Suprapubic skin (tissue), 4 donors: Measurements from ENCODE around the gene FXYD3. TPM values are rescaled to one million over a fixed set of nuclear protein-coding genes. Genes with fewer than 3 reads are reported as not detected.

Experiments used
- DNase-seq, 2 donors: peaks; one replicate each; pipeline ENCODE4 v3.0.0-alpha.2; 2019; ENCODE audit warnings: low spot score in 2 of 2
- H3K27ac ChIP-seq: fragments of 200-600 bp; sonication (generic); one replicate; pipeline ENCODE4 v1.5.1; 2019
- H3K27me3 ChIP-seq: fragments of 200-600 bp; sonication (generic); one replicate; pipeline ENCODE4 v1.5.1; 2019
- H3K36me3 ChIP-seq: fragments of 200-600 bp; sonication (generic); one replicate; pipeline ENCODE4 v1.5.1; 2019
- H3K4me1 ChIP-seq: fragments of 200-600 bp; sonication (generic); one replicate; pipeline ENCODE4 v1.5.1; 2019
- H3K4me3 ChIP-seq: fragments of 200-600 bp; sonication (generic); one replicate; pipeline ENCODE4 v1.5.1; 2019; ENCODE audit warnings: mild to moderate bottlenecking
- H3K9me3 ChIP-seq: fragments of 200-600 bp; sonication (generic); one replicate; pipeline ENCODE4 v1.5.1; 2019
- CTCF ChIP-seq, 2 donors: fragments of 200-600 bp in 1 of 2; fragments of 450-650 bp in 1 of 2; sonication (generic) in 1 of 2; IDR thresholded peaks; one replicate each; pipeline ENCODE4 v1.5.1; 2016 to 2019; ENCODE audit warnings: antibody characterized with exemption in 2 of 2, mild to moderate bottlenecking in 1 of 2, moderate library complexity in 1 of 2
- EP300 ChIP-seq: sonication (generic); formaldehyde crosslinking; IDR thresholded peaks from one replicate; pipeline ENCODE4 v1.6.1; 2017; ENCODE audit warnings: antibody characterized with exemption
- POLR2A ChIP-seq, 2 donors: fragments of 450-650 bp; IDR thresholded peaks; one replicate each; pipeline ENCODE4 v1.6.1; 2017; ENCODE audit warnings: antibody characterized with exemption in 2 of 2, mild to moderate bottlenecking in 2 of 2, moderate library complexity in 2 of 2
- POLR2AphosphoS5 ChIP-seq, 3 donors: sonication (generic); formaldehyde crosslinking; IDR thresholded peaks; one replicate each; pipeline ENCODE4 v1.6.1; 2017; ENCODE audit warnings: antibody characterized with exemption in 3 of 3
- WGBS: methylation state at CpG from one replicate; pipeline ENCODE4 v1.1.5; 2018; 5-methylcytosine and 5-hydroxymethylcytosine counted together
- total RNA-seq, 4 donors: library from RNA; depleted of rRNA; stranded (reverse); fragments of >200 nt; gene quantifications; one replicate each; pipeline ENCODE4 v1.1.0, GENCODE V29; 2016

The FXYD3 gene
- total RNA-seq, 4 donors from 2014 or later = 383 to 765 (median 575) TPM

- Histone ChIP-seq H3K27me3 (no peaks in the 10 kb centered on the region), H3K27ac (peak overlapping the region; percentile 79), H3K4me1 (peaks cover 40% of the 10 kb centered on the region), H3K36me3 (no peaks in the 10 kb centered on the region), H3K4me3 (no peak overlapping the region), H3K9me3 (no peaks in the 10 kb centered on the region)
- no peak for DNase-seq
- WGBS = 5% methylated on average over 3 of the region's 5 CpGs
- TF ChIP-seq POLR2AphosphoS5 (IDR thresholded peaks at IDR 0.05) = no peak
- TF ChIP-seq CTCF (IDR thresholded peaks at IDR 0.05) = no peak
- TF ChIP-seq EP300 = no peak
- TF ChIP-seq POLR2A (IDR thresholded peaks at IDR 0.05) = no peak
These were observed 8.1 kb upstream of the FXYD3 start for GRCh38 chr19:35107545-35107944.

- TF ChIP-seq CTCF (IDR thresholded peaks at IDR 0.05) = no peak
- no peak for TF ChIP-seq EP300
- TF ChIP-seq POLR2AphosphoS5 (IDR thresholded peaks at IDR 0.05) = no peak
- TF ChIP-seq POLR2A (IDR thresholded peaks at IDR 0.05) = no peak
- H3K27me3 ChIP-seq = no peaks in the 10 kb centered on the region
- no peak overlapping the region for H3K4me3 ChIP-seq
- DNase-seq = no peak
- H3K27ac ChIP-seq = peak overlapping the region; percentile 70
- H3K36me3 ChIP-seq = no peaks in the 10 kb centered on the region
- H3K4me1 ChIP-seq = peaks cover 45% of the 10 kb centered on the region
- WGBS = 80% methylated on average over 11 of the region's 11 CpGs
- no peaks in the 10 kb centered on the region for H3K9me3 ChIP-seq
These were observed 6.9 kb upstream of the FXYD3 start for GRCh38 chr19:35108730-35109129.

GRCh38 chr19:35109395-35110112 is 6.1 kb upstream of the FXYD3 start:
- Histone ChIP-seq H3K27ac (peak overlapping the region; percentile 70), H3K9me3 (no peaks in the 10 kb centered on the region), H3K4me1 (peaks cover 54% of the 10 kb centered on the region), H3K4me3 (no peak overlapping the region), H3K36me3 (no peaks in the 10 kb centered on the region), H3K27me3 (no peaks in the 10 kb centered on the region)
- 38% methylated on average over 21 of the region's 22 CpGs for WGBS
- DNase-seq = no peak
- TF ChIP-seq CTCF (IDR thresholded peaks at IDR 0.05) = no peak
- TF ChIP-seq EP300 = no peak
- TF ChIP-seq POLR2A (IDR thresholded peaks at IDR 0.05) = no peak
- TF ChIP-seq POLR2AphosphoS5 (IDR thresholded peaks at IDR 0.05) = no peak

GRCh38 chr19:35110974-35111373 is 4.6 kb upstream of the FXYD3 start:
- DNase-seq = no peak
- no peaks in the 10 kb centered on the region for H3K36me3 ChIP-seq
- no peaks in the 10 kb centered on the region for H3K9me3 ChIP-seq
- peaks cover 66% of the 10 kb centered on the region for H3K4me1 ChIP-seq
- H3K27ac ChIP-seq = peak overlapping the region; percentile 61
- TF ChIP-seq POLR2AphosphoS5 (IDR thresholded peaks at IDR 0.05) = no peak
- TF ChIP-seq CTCF (IDR thresholded peaks at IDR 0.05) = no peak
- TF ChIP-seq POLR2A (IDR thresholded peaks at IDR 0.05) = no peak
- TF ChIP-seq EP300 = no peak
- H3K27me3 ChIP-seq = no peaks in the 10 kb centered on the region
- no peak overlapping the region for H3K4me3 ChIP-seq
- WGBS = 37% methylated on average over 9 of the region's 9 CpGs

GRCh38 chr19:35112995-35113688 is 2.5 kb upstream of the FXYD3 start:
- TF ChIP-seq POLR2AphosphoS5 (IDR thresholded peaks at IDR 0.05) = no peak
- TF ChIP-seq CTCF (IDR thresholded peaks at IDR 0.05) = no peak
- no peak for TF ChIP-seq POLR2A (IDR thresholded peaks at IDR 0.05)
- TF ChIP-seq EP300 = no peak
- Histone ChIP-seq H3K27me3 (no peaks in the 10 kb centered on the region), H3K4me1 (peaks cover 56% of the 10 kb centered on the region), H3K9me3 (no peaks in the 10 kb centered on the region), H3K36me3 (no peaks in the 10 kb centered on the region), H3K27ac (peak overlapping the region; percentile 88), H3K4me3 (no peak overlapping the region)
- DNase-seq = no peak
- 87% methylated on average over 10 of the region's 15 CpGs for WGBS
